ENCODE measurements around the gene JAKMIP1.

- TF ChIP-seq CTCF (conservative IDR thresholded peaks at IDR 0.05; ENCODE audit: low read length), result no peak
- TF ChIP-seq EZH2phosphoT487 (IDR thresholded peaks at IDR 0.05; ENCODE audit: borderline replicate concordance, low read depth, low read length), result no peak
Measured at GRCh38 chr4:6002926-6003325, 197.4 kb downstream of the JAKMIP1 start.

Data from OCI-LY7 (cell line).